GM18858 (cell line): ENCODE measurements around the gene CUEDC2.

Experiments
- ATAC-seq: cut with Tn5 transposase; IDR thresholded peaks from one replicate; pipeline ENCODE4 v1.9.1; 2021; ENCODE audit not compliant: unreplicated experiment

The CUEDC2 gene

GRCh38 chr10:102410429-102411073 lies 21.8 kb downstream of the CUEDC2 start:
- no peak for ATAC-seq

- no peak for ATAC-seq
Measured at GRCh38 chr10:102409604-102410428, 22.6 kb downstream of the CUEDC2 start.

DNA sequence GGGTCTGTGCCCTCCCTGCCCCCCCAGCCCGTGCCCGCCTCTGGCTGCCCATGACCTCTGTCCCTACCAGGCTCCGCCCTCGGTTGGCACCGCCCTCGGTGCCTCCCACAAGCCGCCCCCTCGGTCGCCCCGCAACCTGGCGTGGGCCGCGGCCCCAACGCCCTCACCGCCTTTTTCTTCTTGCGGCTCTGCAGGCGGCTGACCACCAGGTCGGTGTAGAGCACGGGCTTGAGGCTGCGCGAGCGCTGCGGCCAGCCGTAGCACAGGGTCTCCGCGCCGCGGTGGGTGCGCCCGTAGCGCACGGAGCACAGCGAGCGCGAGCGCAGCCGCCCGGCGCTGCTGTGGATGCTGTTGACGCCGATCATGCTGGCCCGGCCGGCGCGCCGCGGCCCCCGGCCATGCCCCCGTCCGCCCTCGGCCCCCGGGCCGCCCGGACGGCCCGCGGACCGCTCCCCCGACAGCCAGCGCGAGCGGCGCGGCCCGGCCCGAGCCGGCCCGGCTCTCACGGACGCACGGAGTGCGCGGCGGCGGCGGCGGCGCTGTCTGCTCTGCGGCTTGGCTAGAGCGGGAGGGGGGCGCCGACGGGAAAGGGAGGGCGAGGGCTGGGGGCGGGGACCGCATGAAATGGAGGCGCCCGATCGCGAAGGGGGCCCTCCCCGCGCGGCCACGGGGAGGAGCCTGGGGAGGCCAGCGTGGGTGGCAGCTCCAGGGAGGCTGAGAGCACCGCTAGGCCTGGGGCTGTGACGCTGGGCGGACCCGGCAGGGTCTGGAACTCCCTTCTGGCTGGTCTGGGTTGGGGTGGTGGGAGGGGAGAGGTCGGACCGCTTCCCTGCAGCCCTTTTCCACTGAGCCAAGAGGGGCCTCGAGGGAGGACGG lies 23.4 kb downstream of the CUEDC2 start:
- no peak for ATAC-seq

DNA sequence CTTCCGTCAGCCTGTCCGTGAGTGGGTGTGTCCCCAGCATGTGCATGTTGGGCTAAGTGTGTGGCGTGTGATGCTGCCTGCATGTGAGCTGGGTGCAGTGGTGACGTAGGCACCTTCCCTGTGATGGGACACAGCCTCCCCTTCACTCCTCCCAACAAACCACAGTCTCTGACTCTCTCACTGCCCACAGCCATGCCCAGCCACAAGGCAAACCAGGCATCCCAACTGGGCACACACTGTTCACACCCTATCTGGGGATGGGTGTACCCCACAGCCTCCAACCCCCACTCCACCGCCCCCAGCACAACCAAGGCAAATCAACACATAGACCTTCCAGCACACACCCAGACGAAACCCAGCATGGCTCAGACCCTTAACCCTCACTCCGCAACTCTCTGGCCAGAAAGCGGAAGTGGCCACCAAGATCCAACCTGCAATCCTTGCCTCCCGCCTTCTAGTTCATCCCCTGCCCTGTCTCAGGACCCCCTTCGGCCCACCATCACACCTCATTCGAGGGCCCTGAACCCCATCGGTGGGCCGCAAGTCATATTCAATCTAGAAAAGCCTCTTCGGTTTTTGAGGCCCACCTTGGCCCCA lies 24.1 kb downstream of the CUEDC2 start:
- ATAC-seq, result no peak

- no peak for ATAC-seq
Measured at GRCh38 chr10:102407425-102408130, 24.8 kb downstream of the CUEDC2 start.

DNA sequence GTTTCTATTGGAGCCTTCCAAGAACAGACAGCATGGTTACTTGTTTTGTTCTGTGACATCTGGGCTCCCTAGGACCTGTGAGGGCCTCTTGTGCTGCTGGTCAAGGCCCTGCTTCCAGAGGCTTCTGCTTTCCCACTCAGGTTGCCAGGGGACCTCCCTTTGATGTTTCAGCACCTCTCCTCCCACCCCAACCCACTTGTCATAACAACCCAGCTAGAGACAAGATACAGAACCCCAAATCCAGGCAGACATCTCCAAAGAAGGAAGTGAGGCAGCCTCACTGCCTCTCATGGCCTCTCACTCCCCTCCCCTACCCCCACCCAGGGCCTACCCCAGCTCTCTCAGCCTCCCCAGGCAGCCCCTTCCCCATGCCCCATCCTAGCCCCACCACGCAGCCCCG lies 25.6 kb downstream of the CUEDC2 start:
- ATAC-seq, result no peak

GRCh38 chr10:102405632-102406031 lies 26.7 kb downstream of the CUEDC2 start:
- no peak for ATAC-seq

GRCh38 chr10:102405108-102405571 lies 27.2 kb downstream of the CUEDC2 start:
- no peak for ATAC-seq

DNA sequence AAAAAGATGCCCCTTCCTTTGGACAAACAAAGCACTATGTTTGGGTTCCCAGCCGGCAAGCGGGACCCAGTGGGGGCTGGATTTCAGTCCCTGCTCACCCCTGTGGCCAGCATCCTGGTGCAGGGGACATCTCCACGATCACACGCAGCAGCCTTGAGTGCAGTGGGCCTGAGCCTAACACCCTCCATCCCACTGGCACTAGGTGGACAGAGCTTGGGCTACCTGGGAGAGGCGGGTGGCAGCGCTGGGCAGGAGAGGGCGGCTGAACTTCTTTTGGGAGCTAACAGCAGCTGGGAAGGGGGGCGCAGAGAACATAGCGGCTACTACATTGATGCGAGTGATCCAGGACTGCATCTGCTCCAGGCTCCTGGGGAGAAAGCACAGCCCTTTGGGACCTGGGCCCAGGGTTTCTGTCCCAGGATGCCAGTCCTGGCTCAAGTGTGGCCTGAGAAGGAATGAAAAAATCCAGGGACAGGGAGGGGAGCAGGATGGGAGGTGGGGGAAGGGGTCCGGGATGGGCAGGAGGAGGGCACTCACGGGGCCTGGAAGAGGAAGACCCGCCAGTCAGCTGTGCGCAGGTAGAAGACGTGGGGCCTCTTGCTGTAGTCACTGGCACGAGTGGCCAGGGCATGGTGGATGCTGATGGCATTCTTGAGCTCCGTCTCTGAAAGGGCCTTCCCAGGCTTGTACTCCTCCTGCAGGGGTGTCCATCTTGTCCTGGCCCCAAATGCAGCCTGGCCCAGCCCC lies 27.8 kb downstream of the CUEDC2 start:
- ATAC-seq, result no peak

DNA sequence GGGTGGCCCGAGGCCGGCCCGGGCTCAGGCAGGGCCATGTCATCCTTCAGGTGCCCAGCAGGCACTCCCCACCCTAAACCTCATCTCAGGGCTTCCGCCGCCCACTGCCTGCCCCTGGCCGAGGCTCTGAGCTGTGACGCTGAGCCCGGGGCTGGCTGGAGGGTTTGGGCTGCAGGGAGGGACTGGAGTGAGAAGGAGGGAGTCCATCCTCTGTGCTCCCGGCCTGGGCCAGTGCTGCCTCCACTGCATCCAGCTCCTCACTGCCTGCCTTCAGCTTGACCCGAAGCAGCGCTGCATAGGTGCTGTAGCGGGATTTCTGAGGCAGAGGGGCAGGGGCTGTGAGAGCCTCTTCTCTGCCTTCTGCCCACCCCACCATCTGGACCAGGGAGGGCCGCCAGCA lies 29.3 kb downstream of the CUEDC2 start:
- ATAC-seq, result no peak

GRCh38 chr10:102402512-102402896 lies 29.9 kb downstream of the CUEDC2 start:
- no peak for ATAC-seq

- no peak for ATAC-seq
Measured at GRCh38 chr10:102401735-102402511, 30.5 kb downstream of the CUEDC2 start.

- ATAC-seq, result no peak
Measured at GRCh38 chr10:102401342-102401654, 31.1 kb downstream of the CUEDC2 start.

- no peak for ATAC-seq
Measured at GRCh38 chr10:102400598-102401341, 31.6 kb downstream of the CUEDC2 start.

DNA sequence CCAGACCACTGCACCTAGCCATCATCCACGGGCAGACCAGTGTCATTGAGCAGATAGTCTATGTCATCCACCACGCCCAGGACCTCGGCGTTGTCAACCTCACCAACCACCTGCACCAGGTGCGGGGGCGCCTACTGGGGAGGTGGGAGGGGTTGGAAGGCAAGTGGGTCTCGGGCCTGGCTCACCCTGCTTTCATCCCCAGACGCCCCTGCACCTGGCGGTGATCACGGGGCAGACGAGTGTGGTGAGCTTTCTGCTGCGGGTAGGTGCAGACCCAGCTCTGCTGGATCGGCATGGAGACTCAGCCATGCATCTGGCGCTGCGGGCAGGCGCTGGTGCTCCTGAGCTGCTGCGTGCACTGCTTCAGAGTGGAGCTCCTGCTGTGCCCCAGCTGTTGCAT lies 32.3 kb downstream of the CUEDC2 start:
- ATAC-seq, result no peak

GRCh38 chr10:102399217-102400021 lies 33.0 kb downstream of the CUEDC2 start:
- peak; percentile 35 for ATAC-seq

- no peak for ATAC-seq
Measured at GRCh38 chr10:102398172-102399020, 34.0 kb downstream of the CUEDC2 start.
